ENCODE results near the gene CA7.

CA7 gene

GRCh38 chr16:66844342-66845079 lies at the start of gene CA7:
TSS of gene CA7 (plus strand) at chr16:66844414. CDS start at chr16:66844488, 74 bp downstream.
- DNase-seq: no peak

- DNase-seq: no peak
These were observed 46.1 kb upstream of the CA7 start for GRCh38 chr16:66798161-66798560.

- DNase-seq: no peak
These were observed 43.4 kb upstream of the CA7 start for GRCh38 chr16:66800856-66801255.

GRCh38 chr16:66801320-66802105 lies 42.7 kb upstream of the CA7 start, which contains the start of gene TERB1:
TSS of gene TERB1 (minus strand) at chr16:66801584. CDS start at chr16:66796798, 4,786 bp downstream.
- DNase-seq: no peak

- no peak for DNase-seq
These were observed 42.1 kb upstream of the CA7 start for GRCh38 chr16:66802159-66802558.

- no peak for DNase-seq
These were observed 34.4 kb upstream of the CA7 start for GRCh38 chr16:66809765-66810164.

- DNase-seq: no peak
These were observed 33.8 kb upstream of the CA7 start for GRCh38 chr16:66810391-66810790.

GRCh38 chr16:66811043-66811442 lies 33.2 kb upstream of the CA7 start:
- no peak for DNase-seq

GRCh38 chr16:66814734-66815133 lies 29.5 kb upstream of the CA7 start:
- DNase-seq: no peak

GRCh38 chr16:66824006-66824405 lies 20.2 kb upstream of the CA7 start:
- no peak for DNase-seq

- DNase-seq: peak; percentile 72 to 91
These were observed 13.5 kb upstream of the CA7 start, which contains the start of gene NAE1 for GRCh38 chr16:66830422-66831404. TSS of gene NAE1 (minus strand) at chr16:66830976. CDS start at chr16:66830899, 77 bp downstream.

GRCh38 chr16:66832190-66832589 lies 12.0 kb upstream of the CA7 start:
- DNase-seq: no peak

- DNase-seq: no peak
These were observed 11.4 kb upstream of the CA7 start for GRCh38 chr16:66832661-66833305.

GRCh38 chr16:66834746-66835145 lies 9.5 kb upstream of the CA7 start:
- DNase-seq: no peak

GRCh38 chr16:66840883-66841282 lies 3.3 kb upstream of the CA7 start:
- no peak for DNase-seq

GRCh38 chr16:66841366-66841765 lies 2.8 kb upstream of the CA7 start:
- no peak for DNase-seq

GRCh38 chr16:66842765-66843164 lies 1.4 kb upstream of the CA7 start:
- DNase-seq: no peak

GRCh38 chr16:66843191-66843590 lies 1.0 kb upstream of the CA7 start:
- DNase-seq: no peak

- no peak for DNase-seq
These were observed 239 bp upstream of the CA7 start for GRCh38 chr16:66844009-66844341.

GRCh38 chr16:66845080-66845410 lies 831 bp downstream of the CA7 start:
- DNase-seq: no peak

GRCh38 chr16:66845791-66846221 lies 1.6 kb downstream of the CA7 start:
- DNase-seq: no peak

GRCh38 chr16:66846266-66846665 lies 2.1 kb downstream of the CA7 start:
- no peak for DNase-seq

GRCh38 chr16:66846831-66847230 lies 2.6 kb downstream of the CA7 start:
- DNase-seq: no peak
